ENCODE results near the gene STXBP2.

Gene STXBP2

DNA sequence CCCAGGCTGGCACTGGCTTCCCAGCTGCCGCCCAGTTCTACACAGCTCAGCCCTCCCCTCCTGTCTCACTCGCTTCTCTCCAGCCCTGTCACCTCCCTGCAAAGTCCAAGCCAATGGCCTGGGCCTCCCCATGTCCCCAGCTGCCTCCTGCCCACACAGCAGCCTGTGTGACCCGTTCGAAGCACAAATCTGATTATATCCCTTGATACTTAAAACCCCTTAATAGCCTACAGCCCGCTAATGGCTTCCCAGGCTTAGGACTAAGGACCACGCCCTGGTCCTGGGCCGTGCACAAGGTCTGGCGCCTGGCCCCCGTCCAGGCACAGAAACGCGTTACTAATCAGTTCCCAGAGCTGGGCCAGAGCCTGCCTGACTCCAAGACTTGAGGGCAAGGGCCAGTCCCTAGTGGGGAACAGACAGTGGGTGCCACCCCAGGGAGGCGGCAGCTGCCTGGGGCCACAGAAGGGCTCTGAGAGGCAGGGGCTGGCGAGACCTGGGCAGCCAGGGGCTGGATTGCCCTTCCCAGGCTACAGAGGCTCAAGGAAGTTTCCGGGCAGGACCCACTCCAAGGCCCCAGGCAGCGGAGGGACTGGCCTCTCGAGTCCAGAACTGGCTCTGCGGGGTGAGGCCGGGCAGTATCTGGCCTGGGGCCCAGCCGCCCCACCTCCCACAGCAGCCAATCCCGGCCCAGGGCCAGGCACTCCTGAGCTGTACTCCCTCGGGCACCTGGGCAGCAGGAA, 18.0 kb upstream of the STXBP2 start:
- TF ChIP-seq POLR2AphosphoS5 (IDR thresholded peaks at IDR 0.05; ENCODE audit: borderline replicate concordance, low read depth, low read length) (no peak), FOXP2 (optimal IDR thresholded peaks at IDR 0.05; ENCODE audit: control extremely low read depth, extremely low read length, insufficient read depth) (no peak), EZH2 (IDR thresholded peaks at IDR 0.05) (no peak)
- no peak for DNase-seq (ENCODE audit: low read depth, low spot score)
- Histone ChIP-seq H3K9me3 (ENCODE audit: low read depth, low read length) (no peaks in the 10 kb centered on the region), H3K36me3 (ENCODE audit: insufficient read depth, low read length) (peaks cover 16% of the 10 kb centered on the region; the same call in 1 of the 2 replicates), H3K9ac (ENCODE audit: insufficient read length) (no peak overlapping the region), H3K27ac (no peak overlapping the region), H3K4me3 (no peak overlapping the region)

DNA sequence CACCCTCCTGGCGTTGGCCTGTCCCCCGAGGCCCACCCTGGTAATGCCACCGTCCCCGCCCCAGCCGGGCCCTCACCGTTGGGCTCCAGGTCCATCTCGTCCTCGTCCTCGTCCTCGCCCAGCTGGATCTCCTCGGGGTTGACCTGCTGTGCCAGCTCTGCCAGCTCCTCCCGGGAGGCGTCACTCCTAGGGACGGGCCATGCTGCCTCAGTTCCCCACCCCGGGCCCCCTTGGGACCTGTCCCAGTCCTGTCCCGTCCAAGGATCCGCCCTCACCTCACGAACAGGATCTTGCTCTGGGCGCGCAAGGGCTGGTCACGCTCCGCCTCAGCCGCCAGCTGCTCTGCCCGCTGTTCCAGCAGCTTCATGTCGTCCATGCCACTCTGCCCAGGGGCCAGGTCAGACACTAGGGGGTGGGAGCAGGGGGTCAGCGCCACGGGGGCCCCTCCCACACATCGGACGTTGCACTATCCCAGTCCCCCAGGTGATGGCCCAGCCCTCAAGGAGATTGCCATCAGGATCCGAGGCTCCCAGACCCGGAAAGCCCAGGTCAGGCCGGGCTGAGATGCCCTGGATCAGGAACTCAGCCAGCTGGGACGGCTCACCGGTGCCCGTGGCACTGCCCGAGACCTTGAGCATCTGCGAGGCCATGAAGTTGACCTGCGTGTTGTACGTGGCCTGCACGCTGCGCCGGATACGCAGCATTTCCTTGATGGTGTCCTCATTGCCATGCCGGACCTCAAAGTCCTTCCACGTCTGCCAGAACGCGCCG, 17.1 kb upstream of the STXBP2 start:
- TF ChIP-seq EZH2 (IDR thresholded peaks at IDR 0.05) = no peak
- TF ChIP-seq FOXP2 (optimal IDR thresholded peaks at IDR 0.05; ENCODE audit: control extremely low read depth, extremely low read length, insufficient read depth) = no peak
- no peak for TF ChIP-seq POLR2AphosphoS5 (IDR thresholded peaks at IDR 0.05; ENCODE audit: borderline replicate concordance, low read depth, low read length)
- H3K36me3 ChIP-seq (ENCODE audit: insufficient read depth, low read length) = peaks cover 16% of the 10 kb centered on the region; the same call in 1 of the 2 replicates
- H3K4me3 ChIP-seq = no peak overlapping the region
- H3K9ac ChIP-seq (ENCODE audit: insufficient read length) = no peak overlapping the region
- no peak overlapping the region for H3K27ac ChIP-seq
- DNase-seq (ENCODE audit: low read depth, low spot score) = no peak
- no peaks in the 10 kb centered on the region for H3K9me3 ChIP-seq (ENCODE audit: low read depth, low read length)

DNA sequence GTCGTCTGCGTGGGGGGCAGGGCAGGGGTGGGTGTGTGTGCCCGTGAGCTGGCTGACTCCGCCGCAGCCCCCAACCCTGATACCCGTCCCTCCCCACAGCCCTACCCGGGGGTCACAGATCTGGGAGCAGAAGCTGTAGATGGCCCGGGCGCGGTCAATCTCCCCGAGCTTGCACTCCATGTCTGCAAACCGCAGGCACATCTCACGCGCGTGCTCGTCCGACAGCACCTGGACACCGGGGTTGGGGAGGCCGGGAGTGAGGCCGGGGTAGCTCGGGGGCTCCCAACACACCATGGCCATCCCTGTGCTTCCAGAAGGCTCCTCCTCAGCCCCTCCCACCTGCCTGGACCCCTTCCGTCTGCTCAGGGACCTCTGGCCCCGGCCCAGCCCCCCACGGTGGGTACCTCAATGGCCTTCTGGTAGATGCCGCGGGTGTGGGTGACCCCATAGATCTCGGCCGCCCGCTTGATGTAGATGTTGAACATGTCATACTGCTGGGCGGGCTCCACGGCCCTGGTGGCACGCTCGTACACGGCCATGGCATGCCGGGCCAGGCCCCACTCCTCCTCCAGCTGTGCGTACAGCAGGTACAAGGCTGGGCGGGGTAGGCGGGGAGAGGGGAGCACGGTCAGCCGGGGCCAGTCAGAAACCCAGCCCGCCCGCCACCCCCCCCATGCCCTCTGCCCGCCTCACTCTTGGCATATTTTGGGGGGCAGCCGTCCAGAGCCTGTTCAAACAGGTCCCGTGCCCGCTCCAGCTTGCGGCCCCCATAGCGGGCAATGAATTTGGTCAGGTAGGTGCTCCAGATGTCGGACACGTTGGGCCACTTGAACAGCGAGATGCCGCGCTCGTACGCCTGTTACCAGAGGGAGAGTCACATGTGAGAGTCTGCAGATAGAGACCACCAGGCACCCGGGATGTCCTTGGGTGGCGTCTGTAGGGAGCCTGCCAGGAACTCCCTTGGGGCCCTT, 16.2 kb upstream of the STXBP2 start:
- Histone ChIP-seq H3K4me3 (no peak overlapping the region), H3K27ac (no peak overlapping the region), H3K9ac (ENCODE audit: insufficient read length) (no peak overlapping the region), H3K36me3 (ENCODE audit: insufficient read depth, low read length) (peaks cover 16% of the 10 kb centered on the region; the same call in 1 of the 2 replicates), H3K9me3 (ENCODE audit: low read depth, low read length) (no peaks in the 10 kb centered on the region)
- no peak for DNase-seq (ENCODE audit: low read depth, low spot score)
- TF ChIP-seq EZH2 (IDR thresholded peaks at IDR 0.05) (no peak), FOXP2 (optimal IDR thresholded peaks at IDR 0.05; ENCODE audit: control extremely low read depth, extremely low read length, insufficient read depth) (no peak), POLR2AphosphoS5 (IDR thresholded peaks at IDR 0.05; ENCODE audit: borderline replicate concordance, low read depth, low read length) (no peak)

DNA sequence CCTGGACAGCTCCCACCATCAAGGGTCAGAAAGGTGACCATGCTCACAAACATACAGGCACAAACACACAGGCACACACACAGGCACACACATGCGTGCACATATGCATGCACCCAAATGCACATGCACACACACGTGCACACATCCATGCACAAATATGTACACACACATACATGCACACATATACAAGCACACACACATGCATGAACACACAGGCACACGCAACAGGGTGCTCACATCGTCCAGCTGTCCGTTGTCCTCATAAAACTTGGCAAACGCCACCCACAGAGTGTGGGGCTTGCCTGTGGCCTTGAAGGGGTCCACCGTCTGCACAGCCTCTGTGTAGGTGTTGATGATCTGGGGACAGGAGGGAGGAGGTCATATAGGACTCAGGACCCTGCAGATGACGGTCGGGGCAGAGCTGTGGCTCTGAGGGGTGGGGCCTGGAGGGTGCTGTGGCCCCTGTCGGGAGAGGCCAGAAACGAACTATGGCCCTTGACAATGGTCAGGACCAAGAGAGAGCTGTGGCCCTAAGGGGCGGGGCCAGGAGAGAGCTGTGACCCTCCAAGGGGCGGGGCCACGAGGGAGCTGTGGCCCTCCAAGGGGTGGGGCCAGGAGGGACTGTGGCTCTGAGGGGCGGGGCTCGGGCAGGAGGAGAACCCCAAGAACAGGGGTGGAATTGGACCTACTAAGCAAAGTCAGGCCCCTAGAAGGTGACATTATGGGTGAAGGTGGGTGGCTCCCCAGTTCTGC, 13.8 kb upstream of the STXBP2 start:
- peaks cover 16% of the 10 kb centered on the region; the same call in 1 of the 2 replicates for H3K36me3 ChIP-seq (ENCODE audit: insufficient read depth, low read length)
- TF ChIP-seq POLR2AphosphoS5 (IDR thresholded peaks at IDR 0.05; ENCODE audit: borderline replicate concordance, low read depth, low read length) (no peak), EZH2 (IDR thresholded peaks at IDR 0.05) (no peak), FOXP2 (optimal IDR thresholded peaks at IDR 0.05; ENCODE audit: control extremely low read depth, extremely low read length, insufficient read depth) (no peak)
- DNase-seq (ENCODE audit: low read depth, low spot score) = no peak
- H3K4me3 ChIP-seq = no peak overlapping the region
- no peak overlapping the region for H3K9ac ChIP-seq (ENCODE audit: insufficient read length)
- no peak overlapping the region for H3K27ac ChIP-seq
- no peaks in the 10 kb centered on the region for H3K9me3 ChIP-seq (ENCODE audit: low read depth, low read length)

DNA sequence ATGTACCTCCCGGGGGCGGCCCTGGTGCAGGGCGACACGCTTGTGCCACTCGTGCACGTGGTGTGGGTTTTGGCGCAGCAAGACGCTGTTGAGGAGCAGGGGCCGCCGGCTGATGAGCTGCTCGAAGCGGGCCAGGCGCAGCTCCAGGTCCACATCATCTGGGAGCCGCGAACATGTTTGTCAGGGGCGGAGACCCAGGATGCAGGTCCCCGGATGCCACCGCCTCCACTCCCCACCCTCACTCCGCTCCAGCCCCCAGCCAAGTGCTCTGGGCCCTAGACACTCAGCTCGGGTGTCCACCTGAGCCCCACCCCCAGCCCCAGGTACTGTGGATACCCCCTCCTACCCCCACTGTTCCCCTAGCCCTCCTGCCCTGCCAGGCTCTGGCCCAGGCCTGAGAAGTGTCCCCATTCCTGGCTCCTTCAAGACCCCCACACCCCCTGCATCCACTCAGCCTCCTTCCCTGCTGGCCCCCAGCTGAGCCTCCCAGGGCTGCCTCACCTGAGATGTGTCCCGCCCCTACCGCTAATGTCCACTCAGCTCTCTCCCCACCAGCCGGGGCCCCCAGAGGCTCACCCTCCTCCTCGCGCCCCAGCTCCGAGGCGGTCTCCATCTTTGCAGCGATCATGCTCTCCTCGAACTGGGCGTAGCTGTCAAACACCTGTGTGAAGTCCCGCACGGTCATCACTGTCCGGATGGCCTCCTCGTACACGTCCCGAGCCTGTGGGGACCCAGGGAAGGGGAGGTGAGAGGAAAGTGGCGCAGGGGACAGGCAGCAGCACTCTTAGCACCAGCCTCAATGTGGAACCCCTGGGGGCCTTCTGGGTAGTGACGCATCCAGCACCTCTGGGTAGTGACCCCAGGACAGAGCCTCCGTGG, 12.9 kb upstream of the STXBP2 start:
- Histone ChIP-seq H3K9me3 (ENCODE audit: low read depth, low read length) (no peaks in the 10 kb centered on the region), H3K27ac (no peak overlapping the region), H3K9ac (ENCODE audit: insufficient read length) (no peak overlapping the region), H3K36me3 (ENCODE audit: insufficient read depth, low read length) (peaks cover 15% of the 10 kb centered on the region; the same call in 1 of the 2 replicates), H3K4me3 (no peak overlapping the region)
- no peak for TF ChIP-seq FOXP2 (optimal IDR thresholded peaks at IDR 0.05; ENCODE audit: control extremely low read depth, extremely low read length, insufficient read depth)
- TF ChIP-seq POLR2AphosphoS5 (IDR thresholded peaks at IDR 0.05; ENCODE audit: borderline replicate concordance, low read depth, low read length) = no peak; the same call in 1 of the 2 replicates
- TF ChIP-seq EZH2 (IDR thresholded peaks at IDR 0.05) = no peak
- DNase-seq (ENCODE audit: low read depth, low spot score) = no peak

DNA sequence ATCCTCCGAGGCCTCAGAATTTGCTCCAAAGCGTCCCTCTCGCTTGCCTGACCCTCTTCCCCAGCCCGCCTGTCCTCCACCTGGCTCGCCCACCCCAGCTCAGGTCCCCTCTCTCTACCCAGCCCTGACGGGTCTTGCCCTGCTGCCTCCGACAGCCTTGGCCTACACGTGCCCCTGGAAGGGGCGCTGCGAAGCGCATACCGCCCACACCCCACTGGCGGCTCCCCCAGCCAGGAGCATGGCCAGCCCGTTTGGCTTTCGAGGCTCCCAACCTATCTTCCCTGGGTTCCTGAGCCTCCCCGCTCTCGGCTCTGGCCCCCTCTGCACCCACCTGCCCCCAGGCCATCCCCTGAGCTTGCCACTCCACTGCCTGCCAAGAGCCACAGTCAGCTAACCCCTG, 12.1 kb upstream of the STXBP2 start:
- Histone ChIP-seq H3K9me3 (ENCODE audit: low read depth, low read length) (no peaks in the 10 kb centered on the region), H3K9ac (ENCODE audit: insufficient read length) (no peak overlapping the region), H3K4me3 (no peak overlapping the region), H3K27ac (no peak overlapping the region), H3K36me3 (ENCODE audit: insufficient read depth, low read length) (peaks cover 12% of the 10 kb centered on the region; the same call in 1 of the 2 replicates)
- TF ChIP-seq EZH2 (IDR thresholded peaks at IDR 0.05) (no peak), FOXP2 (optimal IDR thresholded peaks at IDR 0.05; ENCODE audit: control extremely low read depth, extremely low read length, insufficient read depth) (no peak), POLR2AphosphoS5 (IDR thresholded peaks at IDR 0.05; ENCODE audit: borderline replicate concordance, low read depth, low read length) (no peak)
- no peak for DNase-seq (ENCODE audit: low read depth, low spot score)
